ENCODE results near the gene DCAF12.

Gene DCAF12

DNA sequence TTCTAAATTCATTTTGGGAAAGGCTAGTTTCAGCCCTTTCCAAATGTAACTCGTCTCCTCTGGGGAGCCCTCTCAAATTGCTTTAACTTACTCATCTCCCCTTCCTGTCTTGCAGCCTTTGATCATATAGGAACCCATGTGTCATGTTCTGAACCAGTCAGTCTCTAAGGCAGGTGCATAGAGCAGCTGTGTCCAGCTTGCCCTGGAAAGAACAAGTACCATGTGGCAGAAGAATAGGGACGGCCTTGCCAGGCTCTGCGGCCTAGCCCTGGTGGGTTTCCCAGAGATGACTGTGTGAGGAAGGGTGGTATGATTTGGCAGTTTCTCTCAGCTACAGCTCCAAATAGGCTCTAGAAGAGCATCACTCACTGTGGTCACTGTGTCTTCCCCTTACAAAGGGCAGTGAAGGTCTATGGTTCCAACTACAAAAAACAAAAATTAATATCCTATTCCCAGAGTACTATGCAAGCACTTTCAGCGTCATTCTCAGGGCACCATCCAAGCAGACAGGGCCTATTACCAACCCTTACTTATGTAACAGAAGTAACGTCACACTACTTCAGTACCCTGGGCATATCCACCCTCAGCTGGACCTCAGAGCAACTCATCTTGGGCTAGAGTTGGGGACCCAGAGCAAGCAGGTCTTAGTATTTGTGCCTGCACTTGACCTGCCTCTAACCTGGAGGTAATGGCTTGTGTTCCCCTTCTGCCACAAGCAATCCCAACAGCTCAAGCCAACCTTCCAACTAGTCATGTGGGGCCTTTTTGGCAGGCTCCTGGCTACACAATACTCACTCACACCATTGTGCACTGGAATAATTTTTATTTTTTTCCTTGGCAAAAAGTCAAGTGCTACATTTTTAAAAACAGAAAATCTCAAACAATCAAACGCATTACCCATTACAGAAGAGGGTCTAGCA, 40.7 kb downstream of the DCAF12 start:
- Histone ChIP-seq H2BK12ac (ENCODE audit: low read length) (no peak overlapping the region), H3K9me3 (ENCODE audit: insufficient read depth, low read depth, low read length) (no peaks in the 10 kb centered on the region), H2BK120ac (ENCODE audit: insufficient read depth, low read length, poor library complexity) (no peak overlapping the region), H3K9ac (ENCODE audit: low read length) (no peak overlapping the region), H2AK5ac (ENCODE audit: low read length) (no peak overlapping the region), H3K79me1 (ENCODE audit: low read length) (no peaks in the 10 kb centered on the region), H3K4ac (ENCODE audit: low read depth, low read length) (no peak overlapping the region), H3K23ac (ENCODE audit: low read length) (no peak overlapping the region), H3K36me3 (ENCODE audit: control insufficient read depth in 1 of 2, insufficient read depth in 2 of 2, low read length in 2 of 2) (peaks cover 19 to 39% of the 10 kb centered on the region in 2 experiments), H4K12ac (ENCODE audit: low read depth, low read length) (no peak overlapping the region), H3K4me3 (ENCODE audit: low read depth, low read length) (no peak overlapping the region), H3K27ac (ENCODE audit: low read depth, low read length) (no peak overlapping the region), H3K14ac (ENCODE audit: low read length) (no peak overlapping the region), H3K18ac (ENCODE audit: low read length) (no peak overlapping the region), H2AFZ (ENCODE audit: insufficient read depth, low read length, poor library complexity) (no peak overlapping the region), H4K8ac (ENCODE audit: low read depth, low read length) (no peak overlapping the region), H3K27me3 (ENCODE audit: insufficient read depth, low read length) (no peaks in the 10 kb centered on the region), H3K4me1 (ENCODE audit: control insufficient read depth in 1 of 2, insufficient read depth in 2 of 2, low read length in 2 of 2) (no peaks in the 10 kb centered on the region), H3K4me2 (ENCODE audit: low read length) (no peak overlapping the region), H2BK5ac (ENCODE audit: low read depth, low read length, poor library complexity) (no peak overlapping the region), H4K91ac (ENCODE audit: low read depth, low read length) (no peak overlapping the region), H3K79me2 (ENCODE audit: control insufficient read depth, insufficient read depth, low read length, poor library complexity) (no peaks in the 10 kb centered on the region)
- DNase-seq = no peak
- no CpG with 5 or more reads among the region's 6 CpGs for WGBS (ENCODE audit: extremely low coverage, insufficient coverage, insufficient read length)

DNA sequence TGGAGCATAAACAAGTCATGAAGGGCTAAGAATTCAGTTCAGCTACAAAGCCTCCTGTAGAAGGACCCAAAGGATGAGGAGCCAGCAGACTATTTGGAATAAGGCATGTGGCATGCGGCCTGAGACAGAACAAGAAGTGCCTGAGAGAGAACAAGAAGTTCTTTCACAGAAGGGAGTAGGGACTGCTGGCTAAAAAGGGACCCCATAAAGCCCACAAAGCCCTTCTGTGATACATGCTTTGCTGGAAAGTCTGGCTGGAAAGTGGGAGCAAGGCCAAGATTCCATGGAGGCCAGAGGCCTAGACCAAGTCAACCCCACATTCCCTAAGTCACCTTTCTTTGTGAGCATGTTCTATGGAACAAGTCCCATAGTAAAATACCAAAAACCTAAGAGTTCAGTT, 41.9 kb downstream of the DCAF12 start:
- Histone ChIP-seq H4K91ac (ENCODE audit: low read depth, low read length) (no peak overlapping the region), H4K8ac (ENCODE audit: low read depth, low read length) (no peak overlapping the region), H2BK12ac (ENCODE audit: low read length) (no peak overlapping the region), H2BK120ac (ENCODE audit: insufficient read depth, low read length, poor library complexity) (no peak overlapping the region), H3K27ac (ENCODE audit: low read depth, low read length) (no peak overlapping the region), H3K4me3 (ENCODE audit: low read depth, low read length) (no peak overlapping the region), H2AFZ (ENCODE audit: insufficient read depth, low read length, poor library complexity) (no peak overlapping the region), H3K9me3 (ENCODE audit: insufficient read depth, low read depth, low read length) (no peaks in the 10 kb centered on the region), H2BK5ac (ENCODE audit: low read depth, low read length, poor library complexity) (no peak overlapping the region), H3K23ac (ENCODE audit: low read length) (no peak overlapping the region), H3K4ac (ENCODE audit: low read depth, low read length) (no peak overlapping the region), H3K18ac (ENCODE audit: low read length) (no peak overlapping the region), H2AK5ac (ENCODE audit: low read length) (no peak overlapping the region), H3K79me2 (ENCODE audit: control insufficient read depth, insufficient read depth, low read length, poor library complexity) (no peaks in the 10 kb centered on the region), H3K4me2 (ENCODE audit: low read length) (no peak overlapping the region), H4K12ac (ENCODE audit: low read depth, low read length) (no peak overlapping the region), H3K14ac (ENCODE audit: low read length) (no peak overlapping the region), H3K4me1 (ENCODE audit: control insufficient read depth in 1 of 2, insufficient read depth in 2 of 2, low read length in 2 of 2) (no peaks in the 10 kb centered on the region), H3K27me3 (ENCODE audit: insufficient read depth, low read length) (no peaks in the 10 kb centered on the region), H3K79me1 (ENCODE audit: low read length) (no peaks in the 10 kb centered on the region), H3K36me3 (ENCODE audit: control insufficient read depth in 1 of 2, insufficient read depth in 2 of 2, low read length in 2 of 2) (peaks cover 18 to 32% of the 10 kb centered on the region in 2 experiments), H3K9ac (ENCODE audit: low read length) (no peak overlapping the region)
- DNase-seq = no peak
- no CpG with 5 or more reads among the region's 1 CpG for WGBS (ENCODE audit: extremely low coverage, insufficient coverage, insufficient read length)

DNA sequence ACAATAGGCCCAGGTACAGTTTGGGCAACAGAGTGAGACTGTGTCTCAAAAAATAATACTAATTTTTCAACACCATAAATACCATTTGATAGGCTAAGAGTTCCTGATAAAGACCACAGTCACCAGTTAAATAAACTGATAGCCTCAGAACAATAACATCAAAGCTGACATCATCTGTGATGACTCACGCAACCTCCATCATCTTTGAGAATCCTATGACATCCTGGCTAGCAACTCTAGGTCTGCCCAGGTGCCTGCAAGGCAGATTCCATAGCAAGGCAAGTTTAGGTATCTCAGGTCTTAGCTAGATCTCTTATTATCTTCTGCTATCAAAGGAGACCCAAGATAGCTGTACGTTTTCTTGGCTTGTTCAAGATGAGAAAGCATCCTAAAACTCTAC, 47.3 kb downstream of the DCAF12 start:
- no peaks in the 10 kb centered on the region for H3K4me1 ChIP-seq (ENCODE audit: control insufficient read depth in 1 of 2, insufficient read depth in 2 of 2, low read length in 2 of 2)
- no peaks in the 10 kb centered on the region for H3K79me1 ChIP-seq (ENCODE audit: low read length)
- no peak overlapping the region for H2AFZ ChIP-seq (ENCODE audit: insufficient read depth, low read length, poor library complexity)
- no peaks in the 10 kb centered on the region for H3K27me3 ChIP-seq (ENCODE audit: insufficient read depth, low read length)
- no peak overlapping the region for H3K14ac ChIP-seq (ENCODE audit: low read length)
- H3K4me3 ChIP-seq (ENCODE audit: low read depth, low read length) = no peak overlapping the region
- H4K8ac ChIP-seq (ENCODE audit: low read depth, low read length) = no peak overlapping the region
- no peak overlapping the region for H3K4me2 ChIP-seq (ENCODE audit: low read length)
- H3K9me3 ChIP-seq (ENCODE audit: insufficient read depth, low read depth, low read length) = no peaks in the 10 kb centered on the region
- DNase-seq = peak; percentile 88 to 97
- no CpG with 5 or more reads among the region's 2 CpGs for WGBS (ENCODE audit: extremely low coverage, insufficient coverage, insufficient read length)
- no peak overlapping the region for H3K18ac ChIP-seq (ENCODE audit: low read length)
- H2AK5ac ChIP-seq (ENCODE audit: low read length) = no peak overlapping the region
- H2BK120ac ChIP-seq (ENCODE audit: insufficient read depth, low read length, poor library complexity) = no peak overlapping the region
- no peak overlapping the region for H3K23ac ChIP-seq (ENCODE audit: low read length)
- H2BK12ac ChIP-seq (ENCODE audit: low read length) = no peak overlapping the region
- H3K9ac ChIP-seq (ENCODE audit: low read length) = no peak overlapping the region
- H4K91ac ChIP-seq (ENCODE audit: low read depth, low read length) = no peak overlapping the region
- no peak overlapping the region for H3K27ac ChIP-seq (ENCODE audit: low read depth, low read length)
- H2BK5ac ChIP-seq (ENCODE audit: low read depth, low read length, poor library complexity) = no peak overlapping the region
- no peak overlapping the region for H3K4ac ChIP-seq (ENCODE audit: low read depth, low read length)
- no peaks in the 10 kb centered on the region for H3K36me3 ChIP-seq (ENCODE audit: control insufficient read depth in 1 of 2, insufficient read depth in 2 of 2, low read length in 2 of 2)
- H4K12ac ChIP-seq (ENCODE audit: low read depth, low read length) = no peak overlapping the region
- no peaks in the 10 kb centered on the region for H3K79me2 ChIP-seq (ENCODE audit: control insufficient read depth, insufficient read depth, low read length, poor library complexity)

- H3K23ac ChIP-seq (ENCODE audit: low read length) = no peak overlapping the region
- H4K91ac ChIP-seq (ENCODE audit: low read depth, low read length) = peak overlapping the region; percentile 99
- H2BK12ac ChIP-seq (ENCODE audit: low read length) = peak overlapping the region; percentile 89
- H2AFZ ChIP-seq (ENCODE audit: insufficient read depth, low read length, poor library complexity) = peak overlapping the region; percentile 48
- H3K4me1 ChIP-seq (ENCODE audit: control insufficient read depth in 1 of 2, insufficient read depth in 2 of 2, low read length in 2 of 2) = peaks cover 16 to 21% of the 10 kb centered on the region in 2 experiments
- H3K27ac ChIP-seq (ENCODE audit: low read depth, low read length) = peak overlapping the region; percentile 98
- peak overlapping the region; percentile 38 for H3K4me2 ChIP-seq (ENCODE audit: low read length)
- H3K79me1 ChIP-seq (ENCODE audit: low read length) = peaks cover 20% of the 10 kb centered on the region
- no CpG with 5 or more reads among the region's 5 CpGs for WGBS (ENCODE audit: extremely low coverage, insufficient coverage, insufficient read length)
- H2AK5ac ChIP-seq (ENCODE audit: low read length) = peak overlapping the region; percentile 92
- peak overlapping the region; percentile 95 for H3K18ac ChIP-seq (ENCODE audit: low read length)
- peak overlapping the region; percentile 93 for H3K14ac ChIP-seq (ENCODE audit: low read length)
- H2BK5ac ChIP-seq (ENCODE audit: low read depth, low read length, poor library complexity) = peak overlapping the region; percentile 84
- H3K9me3 ChIP-seq (ENCODE audit: insufficient read depth, low read depth, low read length) = no peaks in the 10 kb centered on the region
- H3K27me3 ChIP-seq (ENCODE audit: insufficient read depth, low read length) = no peaks in the 10 kb centered on the region
- no peaks in the 10 kb centered on the region for H3K36me3 ChIP-seq (ENCODE audit: control insufficient read depth in 1 of 2, insufficient read depth in 2 of 2, low read length in 2 of 2)
- peak overlapping the region; percentile 77 for H2BK120ac ChIP-seq (ENCODE audit: insufficient read depth, low read length, poor library complexity)
- peak overlapping the region; percentile 53 for H3K4ac ChIP-seq (ENCODE audit: low read depth, low read length)
- no peak overlapping the region for H3K4me3 ChIP-seq (ENCODE audit: low read depth, low read length)
- H4K8ac ChIP-seq (ENCODE audit: low read depth, low read length) = peak overlapping the region; percentile 88
- H4K12ac ChIP-seq (ENCODE audit: low read depth, low read length) = peak overlapping the region; percentile 84
- H3K9ac ChIP-seq (ENCODE audit: low read length) = no peak overlapping the region
- peaks cover 5% of the 10 kb centered on the region for H3K79me2 ChIP-seq (ENCODE audit: control insufficient read depth, insufficient read depth, low read length, poor library complexity)
- DNase-seq = peak in 1 of 2 donors; percentile 23
Measured at GRCh38 chr9:34072868-34073590, 53.5 kb downstream of the DCAF12 start.

Measured in trophoblast cell (in vitro differentiated cells and primary cell).